Peyer's patch (tissue), 4 donors: ENCODE results near the gene PACRG. TPM values are rescaled to one million over a fixed set of nuclear protein-coding genes. Genes with fewer than 3 reads are reported as not detected.

Experiments used
- DNase-seq, 3 donors: peaks; one replicate each; pipeline ENCODE4 v3.0.0-alpha.2; 2017 to 2019
- H3K27ac ChIP-seq, 4 donors: fragments of 200-600 bp; sonication (generic); one replicate each; pipeline ENCODE4 v1.5.1; 2016 to 2019
- H3K27me3 ChIP-seq, 2 donors: fragments of 200-600 bp; sonication (generic); one replicate each; pipeline ENCODE4 v1.5.1; 2019
- H3K36me3 ChIP-seq, 3 donors: fragments of 200-600 bp; sonication (generic); one replicate each; pipeline ENCODE4 v1.5.1; 2016 to 2019
- H3K4me1 ChIP-seq, 4 donors: fragments of 200-600 bp; sonication (generic); one replicate each; pipeline ENCODE4 v1.5.1; 2016 to 2019
- H3K4me3 ChIP-seq, 4 donors: fragments of 200-600 bp; sonication (generic); 1 replicate in 3 of 4; 2 replicates in 1 of 4; pipeline ENCODE4 v1.5.1; 2016 to 2019; ENCODE audit warnings: mild to moderate bottlenecking in 1 of 4
- H3K9me3 ChIP-seq, 4 donors: fragments of 200-600 bp; sonication (generic); one replicate each; pipeline ENCODE4 v1.5.1; 2016 to 2019; ENCODE audit warnings: mild to moderate bottlenecking in 1 of 4
- CTCF ChIP-seq, 6 experiments: fragments of 450-650 bp in 4 of 6; fragments of 200-600 bp in 2 of 6; sonication (generic) in 1 of 6; IDR thresholded peaks; one replicate each; pipeline ENCODE4 v1.5.1; 2017 to 2019; ENCODE audit warnings: antibody characterized with exemption in 6 of 6, mild to moderate bottlenecking in 3 of 6, moderate library complexity in 1 of 6
- POLR2A ChIP-seq, 2 donors: fragments of 450-650 bp; IDR thresholded peaks; one replicate each; pipeline ENCODE4 v1.5.1; 2017; ENCODE audit warnings: antibody characterized with exemption in 2 of 2, mild to moderate bottlenecking in 2 of 2, moderate library complexity in 2 of 2
- total RNA-seq, 4 donors: library from RNA; depleted of rRNA; stranded (reverse); fragments of >200 nt; gene quantifications; one replicate each; pipeline ENCODE4 v1.1.0, GENCODE V29; 2016

The PACRG gene
- total RNA-seq, 4 donors from 2014 or later: 0.76 to 2.5 TPM; not detected in 2

- no peaks in the 10 kb centered on the region for H3K4me1 ChIP-seq
Measured at GRCh38 chr6:163298079-163298830, 570.5 kb downstream of the PACRG start.

GRCh38 chr6:163300838-163301237 lies 573.1 kb downstream of the PACRG start:
- H3K27me3 ChIP-seq: no peaks in the 10 kb centered on the region
- no peaks in the 10 kb centered on the region for H3K4me1 ChIP-seq
- peaks cover 0 to 3% (median 0%) of the 10 kb centered on the region in 4 donors for H3K9me3 ChIP-seq
- DNase-seq: no peak
- H3K27ac ChIP-seq: no peak overlapping the region
- no peak overlapping the region for H3K4me3 ChIP-seq
- no peak for TF ChIP-seq CTCF (IDR thresholded peaks at IDR 0.05)
- no peak for TF ChIP-seq POLR2A (IDR thresholded peaks at IDR 0.05)
- H3K36me3 ChIP-seq: no peaks in the 10 kb centered on the region

More at GRCh38 chr6:163298079-163298830, 570.5 kb downstream of the PACRG start:
- H3K27me3 ChIP-seq: no peaks in the 10 kb centered on the region
- H3K4me3 ChIP-seq: no peak overlapping the region
- no peak overlapping the region for H3K27ac ChIP-seq
- TF ChIP-seq POLR2A (IDR thresholded peaks at IDR 0.05): no peak
- no peak for DNase-seq
- peaks cover 0 to 3% (median 0%) of the 10 kb centered on the region in 4 donors for H3K9me3 ChIP-seq
- H3K36me3 ChIP-seq: no peaks in the 10 kb centered on the region

- no peak for DNase-seq
- no peak overlapping the region for H3K27ac ChIP-seq
Measured at GRCh38 chr6:163301726-163302635, 574.2 kb downstream of the PACRG start.

GRCh38 chr6:163302747-163303146 lies 575.0 kb downstream of the PACRG start:
- H3K36me3 ChIP-seq: no peaks in the 10 kb centered on the region
- no peak overlapping the region for H3K4me3 ChIP-seq
- peaks cover 0 to 3% (median 0%) of the 10 kb centered on the region in 4 donors for H3K9me3 ChIP-seq
- no peak for TF ChIP-seq POLR2A (IDR thresholded peaks at IDR 0.05)
- no peak for TF ChIP-seq CTCF (IDR thresholded peaks at IDR 0.05)
- no peaks in the 10 kb centered on the region for H3K27me3 ChIP-seq
- DNase-seq: no peak
- H3K27ac ChIP-seq: no peak overlapping the region
- no peaks in the 10 kb centered on the region for H3K4me1 ChIP-seq

More at GRCh38 chr6:163301726-163302635, 574.2 kb downstream of the PACRG start:
- Histone ChIP-seq H3K4me3 (no peak overlapping the region), H3K27me3 (no peaks in the 10 kb centered on the region), H3K4me1 (no peaks in the 10 kb centered on the region), H3K36me3 (no peaks in the 10 kb centered on the region), H3K9me3 (peaks cover 0 to 3% (median 0%) of the 10 kb centered on the region in 4 donors)
- TF ChIP-seq POLR2A (IDR thresholded peaks at IDR 0.05) (no peak), CTCF (IDR thresholded peaks at IDR 0.05) (no peak)

- DNase-seq: no peak
- no peak for TF ChIP-seq POLR2A (IDR thresholded peaks at IDR 0.05)
- TF ChIP-seq CTCF (IDR thresholded peaks at IDR 0.05): no peak
- no peak overlapping the region for H3K4me3 ChIP-seq
- H3K36me3 ChIP-seq: no peaks in the 10 kb centered on the region
- H3K9me3 ChIP-seq: peaks cover 0 to 3% (median 0%) of the 10 kb centered on the region in 4 donors
- H3K27me3 ChIP-seq: no peaks in the 10 kb centered on the region
- no peaks in the 10 kb centered on the region for H3K4me1 ChIP-seq
- H3K27ac ChIP-seq: no peak overlapping the region
Measured at GRCh38 chr6:163306000-163306399, 578.2 kb downstream of the PACRG start.
